Hematopoietic multipotent progenitor cell (in vitro differentiated cells): ENCODE data around the gene GFOD2. TPM values are rescaled to one million over a fixed set of nuclear protein-coding genes. Genes with fewer than 3 reads are reported as not detected.
"Not testable (repeated sequence)": the region's sequence is repeated elsewhere in the genome, so short reads cannot be mapped to it uniquely, and the experiment has no call there.

ENCODE experiments used
- DNase-seq, 3 donors: peaks; one replicate each; pipeline ENCODE4 v3.0.0-alpha.2; 2011 to 2015; ENCODE audit warnings: low read depth in 2 of 3, low spot score in 2 of 3
- total RNA-seq: library from RNA; depleted of rRNA; stranded (reverse); fragments of >200 nt; gene quantifications from one replicate; pipeline ENCODE4 v1.2.3, GENCODE V29; 2012

GFOD2 gene, protein sequence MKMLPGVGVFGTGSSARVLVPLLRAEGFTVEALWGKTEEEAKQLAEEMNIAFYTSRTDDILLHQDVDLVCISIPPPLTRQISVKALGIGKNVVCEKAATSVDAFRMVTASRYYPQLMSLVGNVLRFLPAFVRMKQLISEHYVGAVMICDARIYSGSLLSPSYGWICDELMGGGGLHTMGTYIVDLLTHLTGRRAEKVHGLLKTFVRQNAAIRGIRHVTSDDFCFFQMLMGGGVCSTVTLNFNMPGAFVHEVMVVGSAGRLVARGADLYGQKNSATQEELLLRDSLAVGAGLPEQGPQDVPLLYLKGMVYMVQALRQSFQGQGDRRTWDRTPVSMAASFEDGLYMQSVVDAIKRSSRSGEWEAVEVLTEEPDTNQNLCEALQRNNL
- total RNA-seq: 26.7 TPM

DNA sequence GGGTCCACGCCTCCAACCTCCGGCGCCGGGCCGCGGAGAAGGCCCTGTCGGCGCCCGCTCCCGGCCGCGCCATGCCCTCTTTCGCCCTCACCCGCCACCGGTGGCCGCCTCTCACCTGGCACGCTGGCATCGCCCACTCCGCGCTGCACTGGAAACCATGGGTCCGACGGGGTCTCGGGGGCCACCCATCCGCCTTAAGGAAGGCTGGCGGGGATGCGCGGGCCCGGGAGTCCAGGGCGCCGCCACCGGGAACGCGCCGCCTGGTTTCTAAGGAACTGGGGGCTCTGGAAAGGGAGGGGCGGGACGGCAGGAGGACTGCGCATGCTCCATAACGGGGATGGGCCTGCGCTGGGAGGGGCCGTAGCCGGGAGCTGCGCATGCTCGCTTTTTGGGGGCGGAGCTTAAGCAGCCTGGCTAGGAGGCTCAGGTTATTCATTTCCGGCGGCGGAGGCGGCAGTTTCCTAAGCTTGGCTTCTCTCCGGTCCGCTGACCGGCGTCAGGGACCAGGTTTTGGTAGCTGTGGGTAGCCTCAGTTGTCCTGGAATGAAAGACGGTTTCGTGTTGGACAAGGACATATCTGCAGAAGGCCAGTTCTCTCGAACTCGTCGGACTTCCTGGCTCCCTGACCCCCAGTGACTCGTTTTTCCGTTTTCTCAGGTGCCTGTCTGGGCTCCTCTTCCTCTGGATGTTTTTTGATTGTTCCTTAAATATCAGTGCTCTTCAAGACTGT is at the start of gene GFOD2:
TSS of gene GFOD2 (minus strand) at position 269 of the 730 bp plus-strand sequence. CDS start 33,601 bp downstream, outside the sequence.
- peak; percentile 95 to 98 (median 95) for DNase-seq

DNA sequence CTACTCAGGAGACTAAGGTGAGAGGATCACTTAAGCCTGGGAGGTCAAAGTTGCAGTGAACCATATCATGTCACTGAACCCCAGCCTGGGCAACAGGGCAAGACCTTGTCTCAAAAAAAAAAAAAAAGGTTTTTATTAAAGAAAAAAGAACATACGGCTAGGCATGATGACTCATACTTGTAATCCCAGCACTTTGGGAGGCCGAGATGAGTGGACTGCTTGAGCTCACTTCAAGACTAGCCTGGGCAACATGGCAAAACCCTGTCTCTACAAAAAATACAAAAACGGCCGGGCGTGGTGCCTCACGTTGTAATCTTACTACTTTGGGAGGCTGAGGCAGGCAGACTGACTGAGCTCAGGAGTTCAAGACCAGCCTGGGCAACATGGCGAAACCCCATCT is 48.8 kb upstream of the GFOD2 start:
- DNase-seq: no peak

DNA sequence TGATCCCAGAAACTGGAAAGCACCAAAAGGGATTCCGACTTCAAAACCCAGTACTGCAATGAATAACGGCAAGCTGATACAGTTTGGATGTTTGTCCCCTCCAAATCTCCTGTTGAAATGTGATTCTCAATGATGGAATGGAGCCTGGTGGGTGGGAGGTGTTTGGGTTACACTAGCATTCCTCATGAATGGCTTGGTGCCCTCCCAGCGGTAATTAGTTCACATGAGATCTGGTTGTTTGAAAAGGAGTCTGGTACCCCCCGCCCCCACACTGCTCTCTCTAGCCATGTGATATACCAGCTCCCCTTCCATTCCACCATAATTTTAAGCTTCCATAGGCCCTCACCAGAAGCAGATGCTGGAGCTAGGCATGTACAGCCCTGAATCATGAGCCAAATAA is 47.2 kb upstream of the GFOD2 start:
- DNase-seq: no peak

DNA sequence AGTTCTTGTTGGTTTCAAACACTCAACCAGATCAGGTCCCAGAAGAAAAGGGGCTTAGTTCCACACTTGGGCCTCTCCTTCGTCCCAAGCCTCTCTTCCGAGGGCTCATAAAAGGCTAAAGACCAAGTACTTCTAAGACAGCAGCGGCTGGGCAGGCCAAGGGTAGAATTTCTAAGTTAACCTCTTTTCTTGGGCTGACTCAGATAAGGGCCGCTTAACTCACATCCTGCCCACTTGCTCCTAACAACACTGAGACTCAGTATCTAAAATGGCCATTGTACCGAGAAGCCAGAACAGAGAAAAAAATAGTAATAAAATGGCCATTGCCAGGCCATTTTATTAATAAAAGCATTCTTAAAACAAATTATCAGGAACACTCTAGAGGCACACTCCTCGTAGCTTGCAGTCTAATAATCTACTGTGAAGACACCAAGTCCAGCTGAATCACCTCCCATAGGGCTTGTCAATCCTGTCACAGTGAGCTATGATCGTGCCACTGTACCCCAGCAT is 45.1 kb upstream of the GFOD2 start:
- no peak for DNase-seq

DNA sequence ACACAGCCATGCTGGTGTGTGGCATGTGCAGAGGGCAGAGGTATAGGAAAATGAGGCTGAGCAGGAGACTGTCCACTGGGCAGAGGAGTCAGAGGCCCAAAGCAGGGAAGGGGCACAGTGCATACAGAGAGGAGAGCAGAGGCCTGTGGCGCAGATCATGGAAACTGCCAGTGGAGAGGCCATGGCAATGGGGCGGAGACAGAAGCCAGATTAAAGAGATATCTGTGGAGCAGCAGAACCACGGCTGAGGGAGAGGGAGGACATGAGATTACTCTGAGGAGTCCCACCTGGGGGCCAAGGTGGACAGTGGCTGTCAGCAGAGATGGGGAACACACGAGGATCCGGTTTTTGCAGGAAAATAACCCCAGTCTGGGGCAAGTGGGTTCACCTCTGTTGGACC is 44.0 kb upstream of the GFOD2 start:
- no peak for DNase-seq

DNA sequence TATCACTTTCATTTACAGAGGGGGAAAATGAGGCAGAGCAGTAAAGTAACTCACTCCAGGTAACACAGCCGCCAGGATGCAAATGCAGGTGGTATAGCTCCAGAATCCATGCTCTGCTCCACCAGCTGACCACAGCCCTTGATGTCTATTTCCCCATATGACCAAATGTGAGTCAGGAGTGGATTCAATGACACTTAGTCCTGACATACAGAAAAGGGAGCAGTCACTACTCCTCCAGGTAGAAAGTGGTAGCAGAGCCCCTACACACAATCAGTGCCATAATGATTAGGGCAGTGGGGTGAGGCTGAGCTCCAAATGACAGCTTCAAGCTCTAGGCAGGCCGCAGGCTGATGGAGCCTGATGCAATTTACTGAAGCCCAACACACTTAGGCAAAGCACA is 43.3 kb upstream of the GFOD2 start:
- DNase-seq: no peak

DNA sequence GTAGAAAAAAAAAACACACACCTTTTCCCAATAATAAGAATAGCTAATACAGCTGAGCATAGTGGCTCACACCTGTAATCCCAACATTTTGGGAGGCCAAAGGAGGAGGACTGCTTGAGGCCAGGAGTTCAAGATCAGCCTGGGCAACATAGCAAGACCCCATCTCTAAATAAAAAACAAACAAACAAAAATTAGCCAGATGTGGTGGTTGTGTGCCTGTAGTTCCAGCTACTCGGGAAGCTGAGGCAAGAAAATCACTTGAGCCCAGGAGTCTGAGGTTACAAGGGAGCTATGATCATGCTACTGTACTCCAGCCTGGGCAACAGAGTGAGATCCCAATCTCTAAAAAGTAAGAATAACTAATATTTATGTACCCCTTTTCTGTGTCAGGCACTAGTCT is 42.8 kb upstream of the GFOD2 start:
- no peak for DNase-seq

DNA sequence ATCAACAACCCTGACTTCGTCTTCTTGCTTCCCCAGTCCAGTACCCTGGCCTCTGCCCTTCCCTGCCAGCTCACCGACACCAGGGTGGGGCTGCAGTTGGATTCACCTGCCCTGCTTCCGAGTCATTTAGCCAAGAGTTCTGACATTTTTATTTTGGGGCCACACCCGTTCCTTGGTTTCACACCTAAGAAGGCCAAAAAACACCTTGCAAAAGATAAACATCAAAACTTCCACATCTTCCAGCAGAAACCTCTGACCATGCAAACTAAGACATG is 41.8 kb upstream of the GFOD2 start:
- DNase-seq: no peak

DNA sequence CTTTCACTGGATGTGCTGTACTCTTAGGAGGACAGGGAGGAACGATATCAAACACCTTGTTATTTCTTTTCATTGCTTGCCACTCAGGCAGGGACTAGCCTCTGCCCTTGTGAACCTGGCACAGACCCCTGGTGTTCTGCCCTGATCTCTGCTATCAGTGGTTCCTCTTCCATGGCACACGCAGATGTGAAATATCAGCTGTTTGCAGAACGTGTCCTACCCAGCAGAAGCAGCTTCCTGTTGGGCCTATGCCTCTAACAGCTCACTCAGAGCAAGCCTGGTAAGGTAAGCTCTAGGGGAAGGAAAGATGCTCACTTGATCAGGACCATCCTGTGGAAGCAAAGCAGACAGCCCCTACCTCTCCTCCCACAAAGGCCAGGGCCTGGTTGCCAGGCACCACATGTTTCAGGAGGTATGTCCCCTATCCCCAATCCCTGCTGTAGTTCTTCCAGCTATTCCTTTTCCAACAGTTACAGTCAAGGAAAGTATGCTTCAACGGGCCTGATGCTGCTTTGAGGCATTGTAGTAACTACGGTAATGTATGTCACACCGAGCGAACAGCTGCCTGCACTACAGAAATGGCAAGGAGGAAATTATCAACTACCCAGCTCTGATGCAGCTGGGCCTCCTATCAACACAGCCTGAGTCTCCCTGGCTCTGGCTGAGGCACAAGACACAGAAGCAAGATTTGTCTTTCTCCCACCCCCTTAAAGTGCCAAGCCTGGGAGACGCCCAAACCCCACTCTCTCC is 41.3 kb upstream of the GFOD2 start:
- peak in 2 of 3 donors; percentile 59 to 78 for DNase-seq

DNA sequence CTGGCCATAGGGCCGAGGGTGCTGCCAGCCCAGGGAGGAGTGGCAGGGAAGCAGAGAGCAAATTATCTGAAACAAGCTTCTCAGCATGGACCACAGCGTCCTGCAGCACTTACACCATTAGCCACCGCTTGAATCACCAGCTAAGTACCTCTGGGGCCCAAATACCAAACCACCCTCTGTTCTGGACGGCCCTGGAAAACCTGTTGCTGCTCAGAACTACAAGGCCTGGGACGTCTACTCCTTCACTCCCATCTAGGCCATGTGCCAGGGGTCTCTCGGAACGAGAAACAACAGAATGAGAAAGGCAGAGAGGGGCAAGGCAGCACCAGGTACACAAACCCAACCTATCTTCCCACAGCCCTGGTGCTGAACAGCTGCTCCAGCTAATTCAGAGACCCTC is 39.9 kb upstream of the GFOD2 start:
- no peak for DNase-seq

DNA sequence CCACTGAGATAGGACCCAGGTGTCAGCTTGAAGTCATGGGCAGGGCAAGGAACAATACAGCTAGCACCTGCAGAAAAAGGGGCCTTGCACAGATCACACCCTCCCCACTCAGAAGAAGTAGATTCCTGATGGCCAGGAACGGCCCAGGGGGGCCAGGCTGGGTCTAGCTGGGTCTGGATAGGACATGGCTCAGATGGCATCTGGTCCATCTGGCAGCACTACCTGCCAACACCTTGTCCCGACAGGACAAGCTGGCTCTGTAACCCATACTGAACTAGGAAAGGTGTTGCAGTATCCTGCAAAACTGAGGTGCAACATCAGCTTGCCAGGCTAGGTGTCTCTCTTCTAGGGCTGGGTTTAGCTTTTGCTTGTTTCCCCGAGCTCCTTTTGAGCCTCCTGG is 38.9 kb upstream of the GFOD2 start:
- DNase-seq: no peak

DNA sequence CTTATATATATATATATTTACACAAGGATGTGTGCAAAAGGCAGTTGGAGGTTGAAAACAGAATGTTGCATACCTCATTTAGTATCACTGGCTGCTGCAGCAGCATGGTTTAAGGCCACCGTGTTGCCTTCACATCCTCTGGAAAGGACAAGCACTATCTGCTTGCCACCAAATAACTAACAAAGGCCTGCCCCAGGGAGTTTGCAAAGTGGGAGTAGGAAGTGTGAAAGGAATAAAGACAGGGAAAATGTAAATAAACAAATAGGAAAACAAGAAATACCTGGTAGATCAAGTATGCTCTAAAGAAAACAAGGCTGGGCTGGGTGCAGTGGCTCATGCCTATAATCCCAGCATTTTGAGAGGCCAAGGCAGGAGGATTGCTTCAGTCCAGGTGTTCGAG is 33.5 kb upstream of the GFOD2 start:
- DNase-seq: no peak

DNA sequence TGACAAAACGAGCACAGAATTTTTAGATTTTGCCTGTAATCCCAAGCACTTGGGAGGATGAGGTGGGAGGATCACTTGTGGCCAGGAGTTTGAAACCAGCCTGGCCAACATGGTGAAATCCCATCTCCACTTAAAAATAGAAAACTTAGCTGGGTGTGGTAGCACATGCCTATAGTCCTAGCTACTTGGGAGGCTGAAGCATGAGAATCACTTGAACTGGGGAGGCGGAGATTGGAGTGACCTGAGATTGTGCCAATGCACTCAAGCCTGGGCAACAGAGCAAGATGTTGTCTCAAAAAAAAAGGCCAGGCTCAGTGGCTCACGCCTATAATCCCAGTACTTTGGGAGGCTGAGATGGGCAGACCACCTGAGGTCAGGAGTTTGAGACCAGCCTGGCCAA is 32.2 kb upstream of the GFOD2 start:
- not testable (repeated sequence) for DNase-seq

DNA sequence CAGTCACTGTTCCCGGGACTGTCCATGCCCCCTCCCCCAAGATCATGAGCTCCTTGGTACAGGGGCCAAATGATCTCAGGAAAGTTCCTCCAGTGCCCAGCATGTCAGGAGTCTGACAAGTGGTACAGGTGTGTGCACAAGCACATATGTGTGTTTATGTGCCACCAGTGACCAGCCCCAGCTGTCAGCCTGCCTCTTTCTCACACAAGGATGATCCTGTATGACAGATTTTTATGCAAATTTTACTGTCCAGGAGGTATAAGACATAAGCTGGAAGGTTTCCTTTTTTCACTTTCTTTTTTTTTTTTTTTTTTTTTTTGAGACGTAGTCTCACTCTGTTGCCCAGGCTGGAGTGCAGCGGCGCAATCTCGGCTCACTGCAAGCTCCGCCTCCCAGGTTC is 31.4 kb upstream of the GFOD2 start:
- no peak for DNase-seq

DNA sequence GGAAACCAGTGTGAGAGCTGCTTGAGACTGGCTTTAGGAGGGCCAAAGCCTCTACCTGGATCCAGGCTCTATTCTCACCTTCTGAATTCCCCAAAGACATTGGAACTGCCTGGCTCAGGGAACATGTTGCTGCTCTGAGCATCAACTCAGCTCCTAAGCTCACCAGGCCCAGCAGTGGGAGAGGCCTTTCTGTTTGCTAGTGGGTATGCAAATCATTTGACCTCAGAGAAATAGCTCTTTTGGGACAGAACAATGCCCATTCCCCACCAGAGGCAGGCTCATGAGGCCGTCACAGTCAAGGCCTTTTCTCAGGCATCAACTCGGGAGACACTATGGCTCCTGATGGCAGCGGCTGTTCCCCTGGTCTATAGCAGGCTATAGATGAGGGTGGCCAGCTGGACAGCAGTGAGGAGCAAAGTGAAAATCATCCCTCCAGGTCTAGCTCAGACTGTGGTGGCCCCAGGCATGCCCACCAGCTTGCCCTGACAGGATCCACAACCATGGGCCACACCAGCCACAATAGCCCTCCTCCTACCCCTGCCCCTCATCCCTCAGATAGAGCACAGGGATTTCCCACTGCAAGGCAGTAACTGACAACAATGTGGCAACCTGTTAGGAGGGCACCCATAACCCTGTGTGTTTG is 30.4 kb upstream of the GFOD2 start:
- DNase-seq: no peak

DNA sequence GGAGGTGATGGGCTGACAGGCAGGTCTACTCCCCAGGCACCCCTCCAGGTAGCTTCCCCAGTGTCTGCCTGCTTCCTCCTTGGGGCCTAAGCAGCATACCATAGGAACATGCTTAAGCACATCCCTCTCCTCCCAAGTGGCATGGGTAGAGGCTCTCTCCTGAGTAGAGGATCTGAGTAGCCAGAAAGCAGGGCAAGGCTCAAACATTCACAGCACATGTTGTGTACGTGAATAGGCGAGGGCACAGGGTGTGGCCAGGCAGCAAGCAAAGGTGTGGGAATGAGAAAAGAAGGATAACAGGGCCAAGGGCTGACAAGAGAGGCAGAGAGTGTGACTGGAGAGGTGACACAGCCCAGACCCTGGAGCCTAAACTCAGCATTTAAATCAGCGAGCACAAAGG is 29.7 kb upstream of the GFOD2 start:
- no peak for DNase-seq

DNA sequence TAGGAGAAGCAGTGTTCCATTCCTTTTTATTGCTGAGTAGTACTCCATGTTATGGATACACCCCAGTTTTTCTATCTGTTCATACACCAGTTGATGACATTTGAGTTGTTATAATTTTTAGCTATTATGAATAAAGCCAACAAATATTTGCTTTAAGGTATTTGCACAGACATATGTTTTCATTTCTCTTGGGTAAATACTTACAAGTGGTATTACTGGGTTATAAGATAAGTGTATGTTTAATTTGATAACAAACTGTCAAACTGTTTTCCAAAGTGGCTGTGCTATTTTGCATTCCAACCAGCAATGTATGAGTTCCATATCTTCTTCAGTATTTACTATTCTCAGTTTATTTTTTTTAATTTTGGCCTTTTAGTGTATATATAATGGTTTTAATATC is 27.7 kb upstream of the GFOD2 start:
- DNase-seq: no peak

DNA sequence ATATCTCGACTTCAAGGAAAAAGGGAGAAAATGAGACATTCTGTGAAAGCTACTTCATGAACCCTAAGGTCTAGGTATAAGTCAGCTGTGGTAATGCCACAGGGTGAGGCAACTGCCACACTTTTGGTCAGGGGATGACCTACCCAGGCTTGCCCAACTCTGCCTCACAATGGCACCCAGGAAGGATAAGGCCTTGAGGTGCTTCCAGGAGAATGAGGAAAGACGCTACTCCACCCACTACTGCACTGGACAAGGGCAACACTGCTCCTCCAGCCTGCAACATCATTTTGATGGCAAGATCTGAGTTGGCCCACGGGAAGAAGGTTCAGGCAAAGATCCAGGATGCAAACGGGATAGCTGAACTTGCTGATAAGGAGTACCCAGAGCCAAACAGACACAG is 22.0 kb upstream of the GFOD2 start:
- DNase-seq: no peak

DNA sequence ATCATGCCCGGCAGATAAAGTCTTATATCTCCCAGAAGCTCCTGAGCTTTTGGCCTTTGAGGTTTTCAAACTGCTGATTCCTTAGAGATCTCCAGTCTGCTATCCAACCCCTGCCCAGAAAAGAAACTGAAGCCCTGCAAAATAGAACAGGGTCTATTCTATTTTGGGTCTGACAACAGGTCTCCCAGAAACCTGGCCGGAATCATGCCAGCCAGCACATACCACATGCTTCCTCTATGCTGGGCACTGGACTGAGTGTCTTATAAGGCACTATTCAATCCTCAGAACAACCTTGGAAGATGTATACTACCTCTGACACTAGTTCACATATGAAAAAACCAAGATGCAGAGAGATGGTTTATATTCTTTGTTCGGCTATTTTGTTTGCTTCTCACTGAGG is 21.3 kb upstream of the GFOD2 start:
- no peak for DNase-seq

DNA sequence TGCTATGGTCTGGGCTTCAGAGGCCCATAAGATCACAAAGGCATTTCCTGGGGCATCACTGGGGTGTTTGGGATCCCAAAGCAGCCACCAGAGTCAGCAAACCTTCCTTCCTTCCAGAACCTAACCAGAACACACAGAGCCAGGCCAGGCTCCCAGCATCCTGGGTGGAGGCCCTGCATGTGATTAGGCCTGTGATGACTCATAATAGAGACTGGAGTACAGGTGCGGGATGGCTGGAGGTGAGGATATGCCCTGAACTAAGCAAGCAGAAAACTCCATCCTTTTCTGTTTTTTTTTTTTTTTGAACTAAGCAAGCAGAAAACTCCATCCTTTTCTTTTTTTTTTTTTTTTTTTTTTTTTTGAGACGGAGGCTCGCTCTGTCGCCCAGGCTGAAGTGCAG is 17.7 kb upstream of the GFOD2 start:
- DNase-seq: no peak

DNA sequence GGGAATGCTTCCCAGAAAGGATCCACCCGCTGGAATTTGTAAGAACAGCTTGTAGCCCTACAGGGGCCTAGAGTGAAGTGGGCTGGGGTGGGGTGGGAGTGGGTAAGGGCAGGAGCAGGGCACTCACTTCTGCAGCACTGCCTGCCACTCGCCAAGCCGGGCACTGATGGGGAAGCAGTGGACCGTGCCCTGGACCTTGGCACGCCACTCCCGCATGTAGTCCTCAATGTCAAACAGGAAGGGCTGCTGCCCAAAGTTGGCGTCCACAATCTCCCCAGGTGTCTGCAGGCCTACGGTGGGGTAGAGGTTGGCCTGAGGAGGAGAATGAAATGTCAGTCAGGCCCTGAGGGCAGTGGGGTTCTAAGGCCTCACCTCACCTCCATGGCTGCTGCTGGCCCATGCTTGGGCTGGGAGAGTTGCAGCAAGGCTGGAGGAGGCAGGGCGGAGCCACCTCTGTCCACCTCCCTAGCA is 15.7 kb upstream of the GFOD2 start:
- DNase-seq: no peak
